Fibroblast of the conjunctiva (primary cell): ENCODE results near the gene GBX1.

ENCODE experiments used
- DNase-seq: peaks from one replicate; pipeline ENCODE4 v3.0.0-alpha.2; 2010; ENCODE audit warnings: low read depth

GBX1 gene

GRCh38 chr7:151167197-151167961 lies at the start of gene GBX1:
GBX1 (minus strand) TSS chr7:151167694; CDS start chr7:151167548, 146 bp downstream.
- DNase-seq: no peak

GRCh38 chr7:151215396-151215795 lies 47.9 kb upstream of the GBX1 start:
- DNase-seq: no peak

GRCh38 chr7:151213826-151214225 lies 46.3 kb upstream of the GBX1 start:
- no peak for DNase-seq

- DNase-seq: no peak
Measured at GRCh38 chr7:151212626-151213025, 45.1 kb upstream of the GBX1 start.

- DNase-seq: no peak
Measured at GRCh38 chr7:151211155-151211772, 43.8 kb upstream of the GBX1 start.

GRCh38 chr7:151210087-151210854 lies 42.8 kb upstream of the GBX1 start, which contains the start of gene H2BK1:
H2BK1 (minus strand) TSS chr7:151210488; CDS start chr7:151210318, 170 bp downstream.
- DNase-seq: no peak

GRCh38 chr7:151209588-151209987 lies 42.1 kb upstream of the GBX1 start:
- no peak for DNase-seq

- no peak for DNase-seq
Measured at GRCh38 chr7:151208253-151208862, 40.9 kb upstream of the GBX1 start.

- no peak for DNase-seq
Measured at GRCh38 chr7:151207804-151208203, 40.3 kb upstream of the GBX1 start.

- no peak for DNase-seq
Measured at GRCh38 chr7:151207315-151207714, 39.8 kb upstream of the GBX1 start.

- no peak for DNase-seq
Measured at GRCh38 chr7:151206914-151207313, 39.4 kb upstream of the GBX1 start.

- no peak for DNase-seq
Measured at GRCh38 chr7:151205730-151206129, 38.2 kb upstream of the GBX1 start.

GRCh38 chr7:151204383-151205032 lies 37.0 kb upstream of the GBX1 start:
- no peak for DNase-seq

GRCh38 chr7:151202836-151203235 lies 35.3 kb upstream of the GBX1 start:
- DNase-seq: no peak

GRCh38 chr7:151201751-151202150 lies 34.3 kb upstream of the GBX1 start:
- DNase-seq: no peak

- no peak for DNase-seq
Measured at GRCh38 chr7:151201344-151201743, 33.9 kb upstream of the GBX1 start.

GRCh38 chr7:151198945-151199848 lies 31.7 kb upstream of the GBX1 start:
- no peak for DNase-seq

- DNase-seq: no peak
Measured at GRCh38 chr7:151197932-151198331, 30.4 kb upstream of the GBX1 start.

- no peak for DNase-seq
Measured at GRCh38 chr7:151195616-151196450, 28.3 kb upstream of the GBX1 start.

GRCh38 chr7:151194188-151194587 lies 26.7 kb upstream of the GBX1 start:
- no peak for DNase-seq
